ENCODE results near the gene TBC1D21. TPM values are rescaled to one million over a fixed set of nuclear protein-coding genes. Genes with fewer than 3 reads are reported as not detected.

The TBC1D21 gene
- total RNA-seq, 1 donor from 2014 or later: not detected

GRCh38 chr15:73889053-73889761, 15.8 kb downstream of the TBC1D21 start:
- H3K4me1 Mint-ChIP-seq (ENCODE audit: low read depth): no peaks in the 10 kb centered on the region
- peaks cover 3% of the 10 kb centered on the region for H3K9me3 Mint-ChIP-seq (ENCODE audit: low read depth)

DNA sequence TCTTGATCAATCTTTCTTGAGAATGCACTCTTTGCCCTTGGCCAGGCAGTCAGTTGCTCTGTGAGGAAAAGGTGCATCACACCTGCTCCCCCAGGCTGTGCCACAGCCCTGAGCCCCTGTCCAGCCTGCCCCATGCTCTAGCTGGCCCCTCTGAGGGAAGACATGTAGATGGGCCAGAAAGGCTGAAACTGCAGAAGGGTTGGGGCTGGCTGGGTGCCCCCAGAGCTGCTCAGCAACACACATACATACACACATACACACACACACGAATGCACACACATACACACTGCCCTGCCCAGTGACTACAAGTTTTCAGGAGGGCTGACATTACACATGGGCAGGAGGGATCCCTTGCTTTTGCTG, 16.4 kb downstream of the TBC1D21 start:
- H3K36me3 Mint-ChIP-seq (ENCODE audit: insufficient read depth): no peaks in the 10 kb centered on the region
- H3K27ac Mint-ChIP-seq: no peak overlapping the region

More at GRCh38 chr15:73889053-73889761, 15.8 kb downstream of the TBC1D21 start:
- H3K36me3 Mint-ChIP-seq (ENCODE audit: insufficient read depth): no peaks in the 10 kb centered on the region
- H3K4me3 Mint-ChIP-seq (ENCODE audit: low read depth): no peak overlapping the region
- TF ChIP-seq, protein P1, sequence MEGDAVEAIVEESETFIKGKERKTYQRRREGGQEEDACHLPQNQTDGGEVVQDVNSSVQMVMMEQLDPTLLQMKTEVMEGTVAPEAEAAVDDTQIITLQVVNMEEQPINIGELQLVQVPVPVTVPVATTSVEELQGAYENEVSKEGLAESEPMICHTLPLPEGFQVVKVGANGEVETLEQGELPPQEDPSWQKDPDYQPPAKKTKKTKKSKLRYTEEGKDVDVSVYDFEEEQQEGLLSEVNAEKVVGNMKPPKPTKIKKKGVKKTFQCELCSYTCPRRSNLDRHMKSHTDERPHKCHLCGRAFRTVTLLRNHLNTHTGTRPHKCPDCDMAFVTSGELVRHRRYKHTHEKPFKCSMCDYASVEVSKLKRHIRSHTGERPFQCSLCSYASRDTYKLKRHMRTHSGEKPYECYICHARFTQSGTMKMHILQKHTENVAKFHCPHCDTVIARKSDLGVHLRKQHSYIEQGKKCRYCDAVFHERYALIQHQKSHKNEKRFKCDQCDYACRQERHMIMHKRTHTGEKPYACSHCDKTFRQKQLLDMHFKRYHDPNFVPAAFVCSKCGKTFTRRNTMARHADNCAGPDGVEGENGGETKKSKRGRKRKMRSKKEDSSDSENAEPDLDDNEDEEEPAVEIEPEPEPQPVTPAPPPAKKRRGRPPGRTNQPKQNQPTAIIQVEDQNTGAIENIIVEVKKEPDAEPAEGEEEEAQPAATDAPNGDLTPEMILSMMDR (IDR thresholded peaks at IDR 0.05; ENCODE audit: unreplicated experiment): no peak
- no peak for DNase-seq (ENCODE audit: low spot score, unreplicated experiment)
- no peak overlapping the region for H3K27ac Mint-ChIP-seq
- peaks cover 40% of the 10 kb centered on the region for H3K27me3 Mint-ChIP-seq

GRCh38 chr15:73891328-73892315, 18.3 kb downstream of the TBC1D21 start:
- H3K27ac Mint-ChIP-seq: no peak overlapping the region

More for the DNA sequence above, 16.4 kb downstream of the TBC1D21 start:
- Mint-ChIP-seq H3K27me3 (peaks cover 36% of the 10 kb centered on the region), H3K4me1 (ENCODE audit: low read depth) (no peaks in the 10 kb centered on the region), H3K4me3 (ENCODE audit: low read depth) (no peak overlapping the region), H3K9me3 (ENCODE audit: low read depth) (peaks cover 3% of the 10 kb centered on the region)
- no peak for DNase-seq (ENCODE audit: low spot score, unreplicated experiment)
- TF ChIP-seq, protein P1 (IDR thresholded peaks at IDR 0.05; ENCODE audit: unreplicated experiment): no peak

DNA sequence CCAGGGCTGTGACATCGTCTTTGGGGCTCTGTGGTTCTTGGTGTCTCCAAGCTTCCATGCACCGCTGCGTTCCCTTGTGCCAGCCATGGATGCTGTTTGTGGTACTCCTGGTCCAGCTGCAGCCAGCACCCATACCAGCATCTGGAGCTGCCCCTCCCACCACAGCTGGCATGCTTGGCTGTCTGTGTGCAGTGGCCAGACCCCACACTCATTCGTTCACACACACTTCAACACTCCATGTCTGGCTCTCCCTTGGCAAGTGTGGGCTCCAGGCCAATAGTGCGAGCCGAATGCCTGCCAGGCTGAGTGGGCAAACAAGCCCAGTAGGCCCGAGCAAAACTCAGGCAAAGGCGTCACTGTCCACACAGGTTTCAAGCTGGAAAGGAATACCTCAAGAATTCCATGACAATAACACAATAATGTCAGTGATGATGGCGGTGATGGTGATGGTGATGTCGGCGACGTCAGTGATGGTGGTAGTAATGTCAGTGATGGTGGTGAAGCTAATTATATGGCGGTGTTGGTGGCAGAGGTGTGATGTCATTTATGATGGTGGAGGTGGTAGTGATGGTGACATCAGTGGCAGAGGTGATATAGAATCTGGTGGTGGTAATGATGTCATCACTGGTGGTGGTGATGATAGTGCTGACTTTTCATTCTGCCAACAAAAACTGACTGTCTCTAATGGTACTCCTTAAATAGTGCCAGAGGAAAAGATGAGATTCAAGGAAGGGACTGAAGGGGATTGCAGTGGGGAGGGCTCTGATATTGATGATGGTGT, 19.3 kb downstream of the TBC1D21 start:
- Mint-ChIP-seq H3K27me3 (peaks cover 32% of the 10 kb centered on the region), H3K36me3 (ENCODE audit: insufficient read depth) (no peaks in the 10 kb centered on the region), H3K4me1 (ENCODE audit: low read depth) (no peaks in the 10 kb centered on the region), H3K27ac (no peak overlapping the region), H3K9me3 (ENCODE audit: low read depth) (peaks cover 3% of the 10 kb centered on the region), H3K4me3 (ENCODE audit: low read depth) (no peak overlapping the region)
- DNase-seq (ENCODE audit: low spot score, unreplicated experiment): no peak
- TF ChIP-seq, protein P1 (IDR thresholded peaks at IDR 0.05; ENCODE audit: unreplicated experiment): no peak

More at GRCh38 chr15:73891328-73892315, 18.3 kb downstream of the TBC1D21 start:
- Mint-ChIP-seq H3K27me3 (peaks cover 36% of the 10 kb centered on the region), H3K36me3 (ENCODE audit: insufficient read depth) (no peaks in the 10 kb centered on the region), H3K4me3 (ENCODE audit: low read depth) (no peak overlapping the region), H3K4me1 (ENCODE audit: low read depth) (no peaks in the 10 kb centered on the region), H3K9me3 (ENCODE audit: low read depth) (peaks cover 3% of the 10 kb centered on the region)
- TF ChIP-seq, protein P1 (IDR thresholded peaks at IDR 0.05; ENCODE audit: unreplicated experiment): no peak
- no peak for DNase-seq (ENCODE audit: low spot score, unreplicated experiment)

Data from progenitor cell of endocrine pancreas (in vitro differentiated cells).